Lower lobe of right lung (tissue), 2 donors: ENCODE measurements around the gene PAX7. TPM values are rescaled to one million over a fixed set of nuclear protein-coding genes. Genes with fewer than 3 reads are reported as not detected.

Experiments
- ATAC-seq, 2 donors: fragments of 200-7000 bp; cut with Tn5 transposase; one replicate each; pipeline ENCODE4 v1.9.1; 2020 to 2022; ENCODE audit warnings: mild to moderate bottlenecking in 2 of 2, moderate library complexity in 2 of 2
- DNase-seq: peaks from one replicate; pipeline ENCODE4 v3.0.0-alpha.2; 2020
- H3K27ac ChIP-seq: fragments of 200-600 bp; one replicate; pipeline ENCODE4 v1.8.0; 2022
- H3K27me3 ChIP-seq: fragments of 200-600 bp; one replicate; pipeline ENCODE4 v1.8.0; 2022; ENCODE audit warnings: low read depth
- H3K36me3 ChIP-seq: fragments of 200-600 bp; one replicate; pipeline ENCODE4 v1.8.0; 2022; ENCODE audit warnings: mild to moderate bottlenecking
- H3K4me1 ChIP-seq: fragments of 200-600 bp; one replicate; pipeline ENCODE4 v1.8.0; 2022
- H3K4me3 ChIP-seq: fragments of 200-600 bp; one replicate; pipeline ENCODE4 v1.8.0; 2022; ENCODE audit warnings: mild to moderate bottlenecking
- H3K9me3 ChIP-seq: fragments of 200-600 bp; one replicate; pipeline ENCODE4 v1.8.0; 2022
- intact Hi-C: fragments of 100-400 bp; cut with DNase I; formaldehyde crosslinking; loops from one replicate; pipeline ENCODE4 v1.11.0; 2022
- total RNA-seq: library from RNA; stranded (reverse); fragmentation: NEBNext Ultra II Directional; extraction: Animal tissue kit (Norgen Biotek cat#: 25700); gene quantifications from one replicate; pipeline ENCODE4 v1.2.1, GENCODE V29; 2021
- TF ChIP-seq, protein P1 (sequence below): fragments of 200-600 bp; IDR thresholded peaks from one replicate; pipeline ENCODE4 v1.8.0; 2022; ENCODE audit warnings: antibody characterized with exemption, mild to moderate bottlenecking
- donor health status: DM: no; HTN: yes; CAD: no; lungs with severe emphysema.

PAX7 gene
- total RNA-seq, 1 donor from 2014 or later: not detected

DNA sequence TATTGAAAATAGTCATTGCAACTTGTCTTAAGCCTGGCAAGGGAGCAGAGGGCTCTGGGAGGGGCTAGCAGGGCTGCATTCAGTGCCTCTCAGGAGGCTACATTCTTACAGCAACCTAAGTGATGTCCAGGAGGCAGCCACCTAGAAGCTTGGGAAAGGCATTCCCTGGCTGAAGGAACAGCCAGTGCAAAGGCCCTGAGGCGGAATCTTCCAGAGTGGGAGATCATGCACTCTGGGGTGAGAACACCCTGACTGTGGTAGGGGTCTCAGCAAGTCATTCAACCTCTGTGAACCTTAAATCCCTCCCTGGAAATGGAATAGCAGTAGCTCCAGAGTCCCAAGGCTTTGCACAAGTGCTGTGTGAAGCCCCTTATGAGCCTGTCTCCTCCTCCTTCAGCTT lies 144.7 kb downstream of the PAX7 start:
- no peaks in the 10 kb centered on the region for H3K4me1 ChIP-seq
- peaks cover 48% of the 10 kb centered on the region for H3K27me3 ChIP-seq
- TF ChIP-seq, protein P1, sequence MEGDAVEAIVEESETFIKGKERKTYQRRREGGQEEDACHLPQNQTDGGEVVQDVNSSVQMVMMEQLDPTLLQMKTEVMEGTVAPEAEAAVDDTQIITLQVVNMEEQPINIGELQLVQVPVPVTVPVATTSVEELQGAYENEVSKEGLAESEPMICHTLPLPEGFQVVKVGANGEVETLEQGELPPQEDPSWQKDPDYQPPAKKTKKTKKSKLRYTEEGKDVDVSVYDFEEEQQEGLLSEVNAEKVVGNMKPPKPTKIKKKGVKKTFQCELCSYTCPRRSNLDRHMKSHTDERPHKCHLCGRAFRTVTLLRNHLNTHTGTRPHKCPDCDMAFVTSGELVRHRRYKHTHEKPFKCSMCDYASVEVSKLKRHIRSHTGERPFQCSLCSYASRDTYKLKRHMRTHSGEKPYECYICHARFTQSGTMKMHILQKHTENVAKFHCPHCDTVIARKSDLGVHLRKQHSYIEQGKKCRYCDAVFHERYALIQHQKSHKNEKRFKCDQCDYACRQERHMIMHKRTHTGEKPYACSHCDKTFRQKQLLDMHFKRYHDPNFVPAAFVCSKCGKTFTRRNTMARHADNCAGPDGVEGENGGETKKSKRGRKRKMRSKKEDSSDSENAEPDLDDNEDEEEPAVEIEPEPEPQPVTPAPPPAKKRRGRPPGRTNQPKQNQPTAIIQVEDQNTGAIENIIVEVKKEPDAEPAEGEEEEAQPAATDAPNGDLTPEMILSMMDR: no peak
- no peak for DNase-seq
- no peak for ATAC-seq
- H3K36me3 ChIP-seq: no peaks in the 10 kb centered on the region
- intact Hi-C loops: no loop called here
- H3K4me3 ChIP-seq: no peak overlapping the region
- no peaks in the 10 kb centered on the region for H3K9me3 ChIP-seq
- no peak overlapping the region for H3K27ac ChIP-seq

- Histone ChIP-seq H3K4me1 (no peaks in the 10 kb centered on the region), H3K27me3 (peaks cover 47% of the 10 kb centered on the region), H3K27ac (no peak overlapping the region), H3K4me3 (no peak overlapping the region), H3K9me3 (no peaks in the 10 kb centered on the region), H3K36me3 (no peaks in the 10 kb centered on the region)
- intact Hi-C loops: no loop called here
- no peak for DNase-seq
- TF ChIP-seq, protein P1: no peak
- ATAC-seq: no peak
Observed at GRCh38 chr1:18776777-18777176, 146.1 kb downstream of the PAX7 start.

- ATAC-seq: no peak
- TF ChIP-seq, protein P1: no peak
- Histone ChIP-seq H3K27me3 (peaks cover 43% of the 10 kb centered on the region), H3K36me3 (no peaks in the 10 kb centered on the region), H3K27ac (no peak overlapping the region), H3K9me3 (no peaks in the 10 kb centered on the region), H3K4me1 (no peaks in the 10 kb centered on the region), H3K4me3 (no peak overlapping the region)
- DNase-seq: no peak
- intact Hi-C loops: no loop called here
Observed at GRCh38 chr1:18778437-18778836, 147.8 kb downstream of the PAX7 start.

- H3K27me3 ChIP-seq: peaks cover 36% of the 10 kb centered on the region
- DNase-seq: no peak
Observed at GRCh38 chr1:18781031-18781430, 150.4 kb downstream of the PAX7 start.

GRCh38 chr1:18783705-18784481 lies 153.2 kb downstream of the PAX7 start:
- TF ChIP-seq, protein P1: no peak
- DNase-seq (no peak), ATAC-seq (no peak)
- no peaks in the 10 kb centered on the region for H3K36me3 ChIP-seq
- no peak overlapping the region for H3K4me3 ChIP-seq
- H3K9me3 ChIP-seq: no peaks in the 10 kb centered on the region
- no peak overlapping the region for H3K27ac ChIP-seq
- H3K27me3 ChIP-seq: peaks cover 23% of the 10 kb centered on the region
- no peaks in the 10 kb centered on the region for H3K4me1 ChIP-seq
- intact Hi-C loops: no loop called here

More at GRCh38 chr1:18781031-18781430, 150.4 kb downstream of the PAX7 start:
- intact Hi-C loops: no loop called here
- Histone ChIP-seq H3K9me3 (no peaks in the 10 kb centered on the region), H3K4me1 (no peaks in the 10 kb centered on the region), H3K36me3 (no peaks in the 10 kb centered on the region), H3K27ac (no peak overlapping the region), H3K4me3 (no peak overlapping the region)
- TF ChIP-seq, protein P1: no peak
- ATAC-seq: no peak
